H9 (cell line): ENCODE measurements around the gene CACNG5. TPM values are rescaled to one million over a fixed set of nuclear protein-coding genes. Genes with fewer than 3 reads are reported as not detected.

Experiments used
- DNase-seq: peaks from one replicate; pipeline ENCODE4 v3.0.0-alpha.2; 2017
- H2AFZ ChIP-seq: one replicate; pipeline ENCODE4 v1.6.1; 2013; ENCODE audit warnings: mild to moderate bottlenecking, low read length, control low read depth, moderate library complexity
- H2AK5ac ChIP-seq: 2 replicates; pipeline ENCODE4 v1.6.1; 2013; ENCODE audit warnings: low read length, control low read depth, mixed read lengths; ENCODE audit not compliant: insufficient read length
- H2BK120ac ChIP-seq: one replicate; pipeline ENCODE4 v1.6.1; 2013; ENCODE audit warnings: low read depth, mild to moderate bottlenecking, low read length, control low read depth, inconsistent platforms; ENCODE audit not compliant: poor library complexity, severe bottlenecking
- H2BK12ac ChIP-seq: 2 replicates; pipeline ENCODE4 v1.6.1; 2013; ENCODE audit warnings: low read length, control low read depth, mixed read lengths, low read depth; ENCODE audit not compliant: insufficient read length
- H2BK15ac ChIP-seq: 2 replicates; pipeline ENCODE4 v1.6.1; 2013; ENCODE audit warnings: low read depth, low read length, control low read depth
- H2BK20ac ChIP-seq: one replicate; pipeline ENCODE4 v1.6.1; 2013; ENCODE audit warnings: low read depth, mild to moderate bottlenecking, low read length, control low read depth, inconsistent platforms; ENCODE audit not compliant: poor library complexity, severe bottlenecking
- H2BK5ac ChIP-seq: 2 replicates; pipeline ENCODE4 v1.6.1; 2013; ENCODE audit warnings: low read length, control low read depth, mixed read lengths; ENCODE audit not compliant: insufficient read length
- H3K14ac ChIP-seq: 2 replicates; pipeline ENCODE4 v1.6.1; 2013; ENCODE audit warnings: low read length, control low read depth; ENCODE audit not compliant: insufficient read depth
- H3K18ac ChIP-seq: 2 replicates; pipeline ENCODE4 v1.6.1; 2013; ENCODE audit warnings: low read depth, mild to moderate bottlenecking, mixed read lengths, low read length, control low read depth; ENCODE audit not compliant: insufficient read length
- H3K23ac ChIP-seq: 2 replicates; pipeline ENCODE4 v1.6.1; 2013; ENCODE audit warnings: low read length, control low read depth, mixed read lengths, low read depth; ENCODE audit not compliant: insufficient read length
- H3K23me2 ChIP-seq: 2 replicates; pipeline ENCODE4 v1.6.1; 2013; ENCODE audit warnings: low read depth, mild to moderate bottlenecking, mixed read lengths, low read length, control low read depth; ENCODE audit not compliant: insufficient read length, poor library complexity, severe bottlenecking
- H3K27ac ChIP-seq: 2 replicates; pipeline ENCODE4 v1.5.1; 2013; ENCODE audit warnings: low read length, control low read depth, mixed read lengths, low read depth; ENCODE audit not compliant: insufficient read length
- H3K27me3 ChIP-seq: 2 replicates; pipeline ENCODE4 v1.6.1; 2013; ENCODE audit warnings: low read length, control low read depth, inconsistent platforms; ENCODE audit not compliant: insufficient read depth
- H3K4ac ChIP-seq: 2 replicates; pipeline ENCODE4 v1.6.1; 2013; ENCODE audit warnings: low read depth, mild to moderate bottlenecking, control low read depth, inconsistent platforms, low read length, moderate library complexity
- H3K4me1 ChIP-seq: 2 replicates; pipeline ENCODE4 v1.6.1; 2013; ENCODE audit warnings: low read length, control low read depth, inconsistent platforms; ENCODE audit not compliant: insufficient read depth
- H3K4me2 ChIP-seq: 2 replicates; pipeline ENCODE4 v1.6.1; 2013; ENCODE audit warnings: low read length, control low read depth, mixed read lengths; ENCODE audit not compliant: insufficient read length, insufficient read depth
- H3K56ac ChIP-seq: 2 replicates; pipeline ENCODE4 v1.6.1; 2013; ENCODE audit warnings: low read depth, mild to moderate bottlenecking, mixed read lengths, low read length, control low read depth; ENCODE audit not compliant: insufficient read length
- H3K79me1 ChIP-seq: 2 replicates; pipeline ENCODE4 v1.6.1; 2013; ENCODE audit warnings: low read depth, mild to moderate bottlenecking, moderate library complexity, low read length, control low read depth, inconsistent platforms; ENCODE audit not compliant: insufficient read depth, poor library complexity, severe bottlenecking
- H3K79me2 ChIP-seq: 2 replicates; pipeline ENCODE4 v1.6.1; 2013; ENCODE audit warnings: low read length, control low read depth, inconsistent platforms; ENCODE audit not compliant: insufficient read depth
- H3K9ac ChIP-seq: 2 replicates; pipeline ENCODE4 v1.6.1; 2013; ENCODE audit warnings: low read length, control low read depth, mixed read lengths; ENCODE audit not compliant: insufficient read length; ENCODE audit errors: extremely low read depth
- H3K9me3 ChIP-seq: one replicate; pipeline ENCODE4 v1.6.1; 2013; ENCODE audit warnings: low read depth, low read length, inconsistent platforms; ENCODE audit not compliant: control insufficient read depth
- H3T11ph ChIP-seq: one replicate; pipeline ENCODE4 v1.6.1; 2013; ENCODE audit warnings: mild to moderate bottlenecking, low read length, control low read depth, inconsistent platforms
- H4K20me1 ChIP-seq: one replicate; pipeline ENCODE4 v1.6.1; 2013; ENCODE audit not compliant: control insufficient read depth, insufficient read length, insufficient read depth
- H4K5ac ChIP-seq: 2 replicates; pipeline ENCODE4 v1.6.1; 2013; ENCODE audit warnings: low read depth, mild to moderate bottlenecking, mixed read lengths, low read length, control low read depth; ENCODE audit not compliant: insufficient read length
- H4K8ac ChIP-seq: replicated peaks from 2 replicates; pipeline ENCODE4 v1.6.1; 2013; ENCODE audit warnings: low read length, control low read depth, mixed read lengths, low read depth; ENCODE audit not compliant: insufficient read length
- H4K91ac ChIP-seq: 2 replicates; pipeline ENCODE4 v1.6.1; 2013; ENCODE audit warnings: low read depth, mild to moderate bottlenecking, moderate library complexity, mixed read lengths, low read length, control low read depth; ENCODE audit not compliant: insufficient read length
- H3K27ac Mint-ChIP-seq, 3 experiments: 2 replicates in 2 of 3; 3 replicates in 1 of 3; pipeline ENCODE4 v1.8.0; 2020 to 2021; ENCODE audit warnings: mixed read lengths in 3 of 3, mild to moderate bottlenecking in 1 of 3, moderate library complexity in 1 of 3
- H3K27me3 Mint-ChIP-seq: 2 replicates; pipeline ENCODE4 v1.8.0; 2021; ENCODE audit warnings: low read depth, mild to moderate bottlenecking, moderate library complexity, mixed read lengths
- H3K36me3 Mint-ChIP-seq, 3 experiments: 2 replicates in 2 of 3; 3 replicates in 1 of 3; pipeline ENCODE4 v1.8.0; 2020 to 2021; ENCODE audit warnings: low read depth in 3 of 3, mixed read lengths in 3 of 3; ENCODE audit not compliant: insufficient read depth in 1 of 3
- H3K4me1 Mint-ChIP-seq, 2 experiments: 2 replicates each; pipeline ENCODE4 v1.8.0; 2020; ENCODE audit warnings: mixed read lengths in 2 of 2
- H3K4me3 Mint-ChIP-seq, 2 experiments: 2 replicates in 1 of 2; 3 replicates in 1 of 2; pipeline ENCODE4 v1.8.0; 2020 to 2021; ENCODE audit warnings: mild to moderate bottlenecking in 2 of 2, mixed read lengths in 2 of 2, moderate library complexity in 1 of 2
- H3K9me3 Mint-ChIP-seq, 2 experiments: 2 replicates in 1 of 2; 3 replicates in 1 of 2; pipeline ENCODE4 v1.8.0; 2020; ENCODE audit warnings: mild to moderate bottlenecking in 2 of 2, mixed read lengths in 2 of 2, moderate library complexity in 1 of 2
- CTCF ChIP-seq: fragments of 200-600 bp; sonication (generic); conservative IDR thresholded peaks from 3 replicates; pipeline ENCODE4 v1.8.0; 2021; ENCODE audit warnings: antibody characterized with exemption, mild to moderate bottlenecking
- WGBS: extraction: QIAGEN DNeasy Blood & Tissue Kit; methylation state at CpG from one replicate; pipeline ENCODE4 v1.1.7; 2013; ENCODE audit warnings: missing lambda C conversion rate, low lambda C conversion rate, mixed read lengths; ENCODE audit not compliant: insufficient read length; ENCODE audit errors: extremely low coverage; 5-methylcytosine and 5-hydroxymethylcytosine counted together
- total RNA-seq: library from RNA; stranded (reverse); gene quantifications from 2 replicates; pipeline ENCODE4 v1.2.1, GENCODE V29; 2021

CACNG5 gene
- total RNA-seq, 1 experiment from 2014 or later: 1.6 TPM

GRCh38 chr17:66789961-66790437 is 44.9 kb upstream of the CACNG5 start:
- Histone ChIP-seq H2BK120ac (no peak overlapping the region), H3K27ac (no peak overlapping the region), H4K91ac (no peak overlapping the region), H3K79me2 (no peaks in the 10 kb centered on the region), H4K5ac (no peak overlapping the region), H3K9me3 (no peaks in the 10 kb centered on the region), H3K56ac (no peak overlapping the region), H3K79me1 (no peaks in the 10 kb centered on the region), H3K27me3 (no peaks in the 10 kb centered on the region), H3K9ac (no peak overlapping the region), H3K23me2 (no peaks in the 10 kb centered on the region), H4K20me1 (no peaks in the 10 kb centered on the region), H3K18ac (no peak overlapping the region), H3K14ac (no peak overlapping the region), H2AK5ac (no peak overlapping the region), H2BK12ac (no peak overlapping the region), H2BK15ac (no peak overlapping the region), H3T11ph (no peak overlapping the region), H2BK20ac (no peak overlapping the region), H3K4me2 (no peak overlapping the region), H4K8ac (no peak overlapping the region), H2AFZ (no peak overlapping the region), H3K23ac (no peak overlapping the region), H3K4me1 (peaks cover 4% of the 10 kb centered on the region; the same call in 1 of the 2 replicates), H3K4ac (no peak overlapping the region), H2BK5ac (no peak overlapping the region)
- peaks cover 8 to 11% of the 10 kb centered on the region in 2 experiments; a peak in 3 of 4 replicates for H3K4me1 Mint-ChIP-seq
- H3K27ac Mint-ChIP-seq: no peak overlapping the region
- WGBS: no CpG with 5 or more reads among the region's 7 CpGs
- H3K36me3 Mint-ChIP-seq: peaks cover 0 to 2% (median 2%) of the 10 kb centered on the region in 3 experiments; a peak in 4 of 7 replicates
- H3K4me3 Mint-ChIP-seq: no peak overlapping the region
- no peak for DNase-seq
- no peaks in the 10 kb centered on the region for H3K9me3 Mint-ChIP-seq
- TF ChIP-seq CTCF: no peak
- no peaks in the 10 kb centered on the region for H3K27me3 Mint-ChIP-seq
